Measurements from ENCODE around the gene SPTLC3. TPM values are rescaled to one million over a fixed set of nuclear protein-coding genes. Genes with fewer than 3 reads are reported as not detected.

SPTLC3 gene
- polyA plus RNA-seq, 1 donor from 2014 or later: not detected

- Histone ChIP-seq H3F3A (ENCODE audit: insufficient read depth, low read length, poor library complexity, severe bottlenecking) (no peaks in the 10 kb centered on the region), H3K27ac (ENCODE audit: low read length) (no peak overlapping the region), H3K36me3 (ENCODE audit: insufficient read depth, low read length) (no peaks in the 10 kb centered on the region), H3K9me2 (ENCODE audit: insufficient read depth, low read length) (no peaks in the 10 kb centered on the region), H3K79me2 (replicated peaks; ENCODE audit: insufficient read depth, low read length) (no peaks in the 10 kb centered on the region), H3K9ac (ENCODE audit: low read length) (no peak overlapping the region), H3K27me3 (ENCODE audit: insufficient read depth, low read depth, low read length) (no peaks in the 10 kb centered on the region), H3K4me3 (ENCODE audit: low read length) (no peak overlapping the region), H4K20me1 (ENCODE audit: insufficient read depth) (no peaks in the 10 kb centered on the region), H3K4me2 (ENCODE audit: low read length) (no peak overlapping the region), H3K9me3 (ENCODE audit: low read length) (no peaks in the 10 kb centered on the region), H2AFZ (ENCODE audit: low read depth, low read length) (no peak overlapping the region)
- TF ChIP-seq POLR2AphosphoS5 (IDR thresholded peaks at IDR 0.05) (no peak), EZH2 (IDR thresholded peaks at IDR 0.05; ENCODE audit: borderline replicate concordance, insufficient read depth, low read length, poor library complexity, severe bottlenecking) (no peak), SMC3 (conservative IDR thresholded peaks at IDR 0.05; ENCODE audit: poor library complexity) (no peak), CTCF (IDR thresholded peaks at IDR 0.05; ENCODE audit: poor library complexity, severe bottlenecking) (no peak), EP300 (conservative IDR thresholded peaks at IDR 0.05; ENCODE audit: poor library complexity, severe bottlenecking) (no peak), REST (IDR thresholded peaks at IDR 0.05; ENCODE audit: borderline replicate concordance) (no peak), TAF1 (IDR thresholded peaks at IDR 0.05; ENCODE audit: low read depth) (no peak), RAD21 (conservative IDR thresholded peaks at IDR 0.05) (no peak), MXI1 (conservative IDR thresholded peaks at IDR 0.05; ENCODE audit: poor library complexity, severe bottlenecking) (no peak)
These were observed 92.5 kb downstream of the SPTLC3 start for GRCh38 chr20:13101276-13101675.

GRCh38 chr20:13101706-13102105 lies 92.9 kb downstream of the SPTLC3 start:
- TF ChIP-seq MXI1 (conservative IDR thresholded peaks at IDR 0.05; ENCODE audit: poor library complexity, severe bottlenecking): no peak
- TF ChIP-seq TAF1 (IDR thresholded peaks at IDR 0.05; ENCODE audit: low read depth): no peak
- TF ChIP-seq POLR2AphosphoS5 (IDR thresholded peaks at IDR 0.05): no peak
- no peak for TF ChIP-seq REST (IDR thresholded peaks at IDR 0.05; ENCODE audit: borderline replicate concordance)
- no peak for TF ChIP-seq SMC3 (conservative IDR thresholded peaks at IDR 0.05; ENCODE audit: poor library complexity)
- TF ChIP-seq RAD21 (conservative IDR thresholded peaks at IDR 0.05): no peak
- no peak for TF ChIP-seq EP300 (conservative IDR thresholded peaks at IDR 0.05; ENCODE audit: poor library complexity, severe bottlenecking)
- TF ChIP-seq EZH2 (IDR thresholded peaks at IDR 0.05; ENCODE audit: borderline replicate concordance, insufficient read depth, low read length, poor library complexity, severe bottlenecking): no peak
- no peak for TF ChIP-seq CTCF (IDR thresholded peaks at IDR 0.05; ENCODE audit: poor library complexity, severe bottlenecking)
- Histone ChIP-seq H3K4me3 (ENCODE audit: low read length) (no peak overlapping the region), H3K9ac (ENCODE audit: low read length) (no peak overlapping the region), H3K9me2 (ENCODE audit: insufficient read depth, low read length) (no peaks in the 10 kb centered on the region), H3F3A (ENCODE audit: insufficient read depth, low read length, poor library complexity, severe bottlenecking) (no peaks in the 10 kb centered on the region), H3K79me2 (replicated peaks; ENCODE audit: insufficient read depth, low read length) (no peaks in the 10 kb centered on the region), H3K27ac (ENCODE audit: low read length) (no peak overlapping the region), H4K20me1 (ENCODE audit: insufficient read depth) (no peaks in the 10 kb centered on the region), H3K9me3 (ENCODE audit: low read length) (no peaks in the 10 kb centered on the region), H2AFZ (ENCODE audit: low read depth, low read length) (no peak overlapping the region), H3K36me3 (ENCODE audit: insufficient read depth, low read length) (no peaks in the 10 kb centered on the region), H3K4me2 (ENCODE audit: low read length) (no peak overlapping the region), H3K27me3 (ENCODE audit: insufficient read depth, low read depth, low read length) (no peaks in the 10 kb centered on the region)

All from neural cell (in vitro differentiated cells).